IMR-90 (cell line): ENCODE results near the gene ZNF519. TPM values are rescaled to one million over a fixed set of nuclear protein-coding genes. Genes with fewer than 3 reads are reported as not detected.

Experiments used
- ATAC-seq: fragments of 200-7000 bp; cut with Tn5 transposase; 2 replicates; pipeline ENCODE4 v1.9.1; 2020; ENCODE audit warnings: low read depth, mild to moderate bottlenecking, moderate library complexity
- BruUV-seq: library from RNA; stranded (reverse); fragments of 400-500 nt; replicated peaks from 2 replicates; lab custom pipeline; 2021; lab: Mats Ljungman, UMichigan
- CTCF ChIA-PET: fragments of 300-600 bp; formaldehyde crosslinking; extraction: SDS; loops from one replicate; lab custom pipeline; 2021; ENCODE audit warnings: antibody characterized with exemption; lab: Yijun Ruan, JAX
- POLR2A ChIA-PET: fragments of 300-600 bp; sonication (Branson Sonifier 250); formaldehyde crosslinking; loops from one replicate; lab custom pipeline; 2022; ENCODE audit warnings: antibody characterized with exemption; ENCODE audit not compliant: unreplicated experiment; lab: Charles Lee
- DNase-seq: peaks from one replicate; pipeline ENCODE4 v3.0.0; 2013
- H2AFZ ChIP-seq: replicated peaks from 2 replicates; pipeline ENCODE3; 2013; ENCODE audit warnings: low read length, mild to moderate bottlenecking; ENCODE audit not compliant: poor library complexity
- H2AK5ac ChIP-seq: 2 replicates; pipeline ENCODE4 v1.6.1; 2013; ENCODE audit warnings: low read depth, low read length, inconsistent platforms
- H2AK9ac ChIP-seq: replicated peaks from 2 replicates; pipeline ENCODE3; 2013; ENCODE audit warnings: mild to moderate bottlenecking, low read depth, low read length, moderate library complexity; ENCODE audit not compliant: poor library complexity
- H2BK120ac ChIP-seq: 2 replicates; pipeline ENCODE4 v1.6.1; 2013; ENCODE audit warnings: low read depth, low read length, inconsistent platforms
- H2BK15ac ChIP-seq: 3 replicates; pipeline ENCODE4 v1.6.1; 2013; ENCODE audit warnings: low read depth, low read length, inconsistent platforms
- H2BK20ac ChIP-seq: 2 replicates; pipeline ENCODE4 v1.6.1; 2013; ENCODE audit warnings: low read depth, mild to moderate bottlenecking, inconsistent platforms, low read length, moderate library complexity
- H2BK5ac ChIP-seq: 2 replicates; pipeline ENCODE4 v1.6.1; 2013; ENCODE audit warnings: mild to moderate bottlenecking, low read depth, low read length, inconsistent platforms; ENCODE audit not compliant: poor library complexity, severe bottlenecking
- H3K14ac ChIP-seq: replicated peaks from 2 replicates; pipeline ENCODE4 v1.6.1; 2013; ENCODE audit warnings: low read depth, low read length, inconsistent platforms
- H3K18ac ChIP-seq: 2 replicates; pipeline ENCODE4 v1.6.1; 2013; ENCODE audit warnings: low read depth, low read length, control low read depth
- H3K23ac ChIP-seq: 2 replicates; pipeline ENCODE4 v1.6.1; 2013; ENCODE audit warnings: low read depth, low read length, inconsistent platforms
- H3K27ac ChIP-seq: 2 replicates; pipeline ENCODE4 v1.5.1; 2013; ENCODE audit warnings: mild to moderate bottlenecking, control low read depth, low read length; ENCODE audit not compliant: insufficient read depth
- H3K27me3 ChIP-seq: 2 replicates; pipeline ENCODE4 v1.6.1; 2013; ENCODE audit warnings: low read length; ENCODE audit not compliant: control insufficient read depth, insufficient read depth
- H3K36me3 ChIP-seq: 2 replicates; pipeline ENCODE4 v1.6.1; 2013; ENCODE audit warnings: low read length, mixed read lengths; ENCODE audit not compliant: control insufficient read depth, insufficient read depth
- H3K4ac ChIP-seq: 2 replicates; pipeline ENCODE4 v1.6.1; 2013; ENCODE audit warnings: low read depth, low read length, inconsistent platforms
- H3K4me1 ChIP-seq: 2 replicates; pipeline ENCODE4 v1.6.1; 2013; ENCODE audit warnings: low read length, mixed read lengths; ENCODE audit not compliant: control insufficient read depth, insufficient read depth
- H3K4me2 ChIP-seq: 2 replicates; pipeline ENCODE4 v1.6.1; 2013; ENCODE audit warnings: low read depth, mild to moderate bottlenecking, control low read depth, low read length, moderate library complexity
- H3K4me3 ChIP-seq: 2 replicates; pipeline ENCODE4 v1.5.1; 2013; ENCODE audit warnings: low read depth, mild to moderate bottlenecking, control low read depth, low read length, moderate library complexity; ENCODE audit not compliant: insufficient read depth
- H3K56ac ChIP-seq: 2 replicates; pipeline ENCODE4 v1.6.1; 2013; ENCODE audit warnings: low read length, inconsistent platforms; ENCODE audit not compliant: insufficient read depth; ENCODE audit errors: extremely low read depth
- H3K79me1 ChIP-seq, 2 experiments: 2 replicates each; pipeline ENCODE4 v1.6.1; 2013; ENCODE audit warnings: low read length in 2 of 2, inconsistent platforms in 1 of 2, low read depth in 1 of 2
- H3K9ac ChIP-seq: 2 replicates; pipeline ENCODE4 v1.6.1; 2013; ENCODE audit warnings: low read depth, low read length, control low read depth
- H3K9me1 ChIP-seq: 2 replicates; pipeline ENCODE4 v1.6.1; 2013; ENCODE audit warnings: low read length, inconsistent platforms; ENCODE audit not compliant: insufficient read depth
- H3K9me3 ChIP-seq: 2 replicates; pipeline ENCODE4 v1.6.1; 2013; ENCODE audit warnings: low read length; ENCODE audit not compliant: control insufficient read depth, insufficient read depth
- H4K20me1 ChIP-seq: 2 replicates; pipeline ENCODE4 v1.6.1; 2013; ENCODE audit warnings: low read length, inconsistent platforms; ENCODE audit not compliant: insufficient read depth
- H4K5ac ChIP-seq: 2 replicates; pipeline ENCODE4 v1.6.1; 2013; ENCODE audit warnings: mild to moderate bottlenecking, low read depth, low read length, control low read depth
- H4K8ac ChIP-seq, 2 experiments: 2 replicates each; pipeline ENCODE4 v1.6.1; 2013; ENCODE audit warnings: low read depth in 2 of 2, low read length in 2 of 2, control low read depth in 1 of 2, inconsistent platforms in 1 of 2
- H4K91ac ChIP-seq: 2 replicates; pipeline ENCODE4 v1.6.1; 2013; ENCODE audit warnings: low read depth, low read length, inconsistent platforms; ENCODE audit not compliant: insufficient read depth
- BHLHE40 ChIP-seq: fragments of 150-350 bp; IDR thresholded peaks from 2 replicates; pipeline ENCODE4 v1.6.1; 2016; ENCODE audit warnings: mild to moderate bottlenecking, low read depth, low read length
- WGBS, 2 experiments: methylation state at CpG; one replicate each; pipeline versions ENCODE4 v1.1.5 to v1.1.7; 2013; ENCODE audit warnings: missing lambda C conversion rate in 2 of 2; ENCODE audit not compliant: insufficient read length in 1 of 2; ENCODE audit errors: extremely low coverage in 2 of 2; 5-methylcytosine and 5-hydroxymethylcytosine counted together
- dilution Hi-C: fragments of 300-500 bp; cut with HindIII; formaldehyde crosslinking; loops from one replicate; pipeline ENCODE4 v1.14.3; 2018; ENCODE audit warnings: low sequenced_read_pairs; ENCODE audit not compliant: unreplicated experiment
- in situ Hi-C: fragments of 300-500 bp; cut with MboI; formaldehyde crosslinking; loops from 3 replicates; pipeline ENCODE4 v1.14.3; 2019; ENCODE audit warnings: low sequenced_read_pairs, inconsistent platforms, mixed read lengths
- intact Hi-C: fragments of 100-400 bp; cut with micrococcal nuclease; formaldehyde crosslinking; loops from 2 replicates; pipeline ENCODE4 v1.10.0; 2022
- polyA plus RNA-seq, 3 experiments: library from polyadenylated mRNA; depleted of rRNA; stranded (reverse); fragments of >200 nt; gene quantifications; 2 replicates each; pipeline ENCODE4 v1.2.3, GENCODE V29; 2012; ENCODE audit warnings: low replicate concordance in 1 of 3
- total RNA-seq: library from RNA; depleted of rRNA; stranded (reverse); fragments of >200 nt; gene quantifications from 2 replicates; pipeline ENCODE4 v1.2.3, GENCODE V29; 2012

The ZNF519 gene
- total and polyA plus RNA-seq, 2 of the 4 experiments (the other 2 are of a cell fraction), result 2.3 to 4.7 TPM

- no TSS peak for BruUV-seq
- Histone ChIP-seq H3K56ac (no peak overlapping the region), H2BK20ac (no peak overlapping the region), H3K4me3 (no peak overlapping the region), H4K20me1 (no peaks in the 10 kb centered on the region), H2BK15ac (no peak overlapping the region), H3K9ac (no peak overlapping the region), H2AFZ (peak overlapping the region; percentile 74), H3K27ac (no peak overlapping the region), H4K8ac (no peak overlapping the region), H3K4me1 (no peaks in the 10 kb centered on the region), H3K9me3 (no peaks in the 10 kb centered on the region), H2BK120ac (no peak overlapping the region), H3K14ac (no peak overlapping the region), H2AK9ac (no peak overlapping the region), H3K4ac (no peak overlapping the region), H4K5ac (no peak overlapping the region), H3K27me3 (no peaks in the 10 kb centered on the region), H3K79me1 (no peaks in the 10 kb centered on the region), H3K23ac (no peak overlapping the region), H3K18ac (no peak overlapping the region), H2AK5ac (no peak overlapping the region), H2BK5ac (no peak overlapping the region), H3K36me3 (no peaks in the 10 kb centered on the region), H3K9me1 (no peaks in the 10 kb centered on the region), H3K4me2 (no peak overlapping the region), H4K91ac (no peak overlapping the region)
- 63% methylated on average over 1 of the region's 9 CpGs; no CpG with 5 or more reads in 1 of the 2 experiments for WGBS, 2 experiments
- in situ Hi-C loops, result loop anchor here (5.0 kb wide), 1 partner anchor 259 kb away; no protein-coding TSS in a partner anchor
- ATAC-seq (peak; percentile 42), DNase-seq (no peak)
- POLR2A ChIA-PET, result no interaction called here
- CTCF ChIA-PET, result interaction anchor here (1.2 to 2.0 kb wide), 4 partner anchors 11 to 273 kb away, joined by 3 to 13 read pairs (median 6); partner anchors contain the start of gene MC5R
- dilution Hi-C loops, result no loop called here
- intact Hi-C loops, result loop anchor here (1.0 to 5.0 kb wide), 3 partner anchors 262 to 529 kb away; partner anchors contain the start of gene MC5R
- TF ChIP-seq BHLHE40, result no peak
Observed at GRCh38 chr18:14085770-14086457, 46.3 kb downstream of the ZNF519 start.
